Osteocyte (in vitro differentiated cells): ENCODE data around the gene SDSL. TPM values are rescaled to one million over a fixed set of nuclear protein-coding genes. Genes with fewer than 3 reads are reported as not detected.

Source experiments
- DNase-seq: peaks from one replicate; pipeline ENCODE4 v3.0.0; 2021; ENCODE audit warnings: mixed read lengths; ENCODE audit not compliant: unreplicated experiment; ENCODE audit errors: extremely low spot score
- H3K27ac Mint-ChIP-seq: one replicate; pipeline ENCODE4 v1.8.0; 2021; ENCODE audit warnings: mild to moderate bottlenecking, mixed read lengths; ENCODE audit not compliant: unreplicated experiment
- H3K27me3 Mint-ChIP-seq: one replicate; pipeline ENCODE4 v1.8.0; 2021; ENCODE audit warnings: mixed read lengths; ENCODE audit not compliant: unreplicated experiment
- H3K36me3 Mint-ChIP-seq: one replicate; pipeline ENCODE4 v1.8.0; 2021; ENCODE audit warnings: mixed read lengths; ENCODE audit not compliant: unreplicated experiment
- H3K4me1 Mint-ChIP-seq: one replicate; pipeline ENCODE4 v1.8.0; 2021; ENCODE audit warnings: mixed read lengths; ENCODE audit not compliant: unreplicated experiment
- H3K4me3 Mint-ChIP-seq: one replicate; pipeline ENCODE4 v1.8.0; 2021; ENCODE audit warnings: mild to moderate bottlenecking, moderate library complexity, mixed read lengths; ENCODE audit not compliant: unreplicated experiment
- H3K9me3 Mint-ChIP-seq: one replicate; pipeline ENCODE4 v1.8.0; 2021; ENCODE audit warnings: mixed read lengths; ENCODE audit not compliant: unreplicated experiment
- total RNA-seq: library from RNA; stranded (reverse); gene quantifications from 2 replicates; pipeline ENCODE4 v1.2.1, GENCODE V29; 2021
- TF ChIP-seq, protein P1 (sequence below): fragments of 200-600 bp; sonication (generic); IDR thresholded peaks from 2 replicates; pipeline ENCODE4 v1.5.0; 2021; ENCODE audit warnings: antibody characterized with exemption, mild to moderate bottlenecking, moderate library complexity

Gene SDSL
- total RNA-seq, 1 donor from 2014 or later: 6.2 TPM

DNA sequence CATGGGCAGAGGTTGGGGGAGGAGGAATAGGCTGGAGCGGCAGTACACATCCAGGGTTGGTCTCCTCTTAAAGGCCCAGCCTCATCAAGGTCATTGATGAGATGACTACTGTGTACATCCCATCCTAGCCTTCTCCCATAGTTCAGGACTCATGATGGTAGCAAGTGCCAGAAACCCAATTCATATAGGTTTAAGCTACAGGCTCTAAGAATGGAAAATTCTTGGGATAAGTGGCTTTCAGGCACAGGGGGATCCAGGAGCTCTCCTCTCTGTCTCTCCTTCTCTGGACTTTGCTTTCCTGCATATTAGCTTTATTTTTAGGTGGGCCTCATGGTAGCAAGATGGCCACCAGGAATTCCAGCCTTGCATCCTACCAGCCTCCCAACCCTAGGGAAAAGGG lies 6.3 kb downstream of the SDSL start:
- Mint-ChIP-seq H3K4me3 (no peak overlapping the region), H3K27me3 (no peaks in the 10 kb centered on the region), H3K27ac (no peak overlapping the region), H3K36me3 (no peaks in the 10 kb centered on the region), H3K4me1 (peaks cover 2% of the 10 kb centered on the region), H3K9me3 (no peaks in the 10 kb centered on the region)
- TF ChIP-seq, protein P1, sequence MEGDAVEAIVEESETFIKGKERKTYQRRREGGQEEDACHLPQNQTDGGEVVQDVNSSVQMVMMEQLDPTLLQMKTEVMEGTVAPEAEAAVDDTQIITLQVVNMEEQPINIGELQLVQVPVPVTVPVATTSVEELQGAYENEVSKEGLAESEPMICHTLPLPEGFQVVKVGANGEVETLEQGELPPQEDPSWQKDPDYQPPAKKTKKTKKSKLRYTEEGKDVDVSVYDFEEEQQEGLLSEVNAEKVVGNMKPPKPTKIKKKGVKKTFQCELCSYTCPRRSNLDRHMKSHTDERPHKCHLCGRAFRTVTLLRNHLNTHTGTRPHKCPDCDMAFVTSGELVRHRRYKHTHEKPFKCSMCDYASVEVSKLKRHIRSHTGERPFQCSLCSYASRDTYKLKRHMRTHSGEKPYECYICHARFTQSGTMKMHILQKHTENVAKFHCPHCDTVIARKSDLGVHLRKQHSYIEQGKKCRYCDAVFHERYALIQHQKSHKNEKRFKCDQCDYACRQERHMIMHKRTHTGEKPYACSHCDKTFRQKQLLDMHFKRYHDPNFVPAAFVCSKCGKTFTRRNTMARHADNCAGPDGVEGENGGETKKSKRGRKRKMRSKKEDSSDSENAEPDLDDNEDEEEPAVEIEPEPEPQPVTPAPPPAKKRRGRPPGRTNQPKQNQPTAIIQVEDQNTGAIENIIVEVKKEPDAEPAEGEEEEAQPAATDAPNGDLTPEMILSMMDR: no peak
- no peak for DNase-seq

DNA sequence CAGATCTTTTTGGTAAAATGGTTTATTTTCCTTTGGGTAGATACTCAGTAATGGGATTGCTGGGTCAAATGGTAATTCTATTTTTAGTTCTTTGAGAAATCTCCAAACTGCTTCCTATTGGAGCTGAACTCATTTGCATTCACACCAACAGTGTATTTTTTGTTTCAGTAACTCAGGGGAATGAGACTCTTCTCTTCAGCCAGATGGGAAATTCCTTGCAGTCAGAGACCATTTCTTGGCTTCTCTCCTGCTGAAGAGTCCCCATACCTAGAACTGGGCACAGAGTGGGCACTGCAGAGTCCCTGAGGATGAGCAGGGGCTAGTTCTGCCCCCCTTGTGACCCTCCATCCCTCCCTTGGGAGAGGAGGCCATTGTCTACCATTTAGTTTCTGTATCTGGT lies 10.8 kb downstream of the SDSL start:
- Mint-ChIP-seq H3K36me3 (no peaks in the 10 kb centered on the region), H3K27ac (no peak overlapping the region), H3K9me3 (no peaks in the 10 kb centered on the region), H3K4me3 (no peak overlapping the region), H3K4me1 (no peaks in the 10 kb centered on the region), H3K27me3 (no peaks in the 10 kb centered on the region)
- TF ChIP-seq, protein P1: no peak
- DNase-seq: no peak

DNA sequence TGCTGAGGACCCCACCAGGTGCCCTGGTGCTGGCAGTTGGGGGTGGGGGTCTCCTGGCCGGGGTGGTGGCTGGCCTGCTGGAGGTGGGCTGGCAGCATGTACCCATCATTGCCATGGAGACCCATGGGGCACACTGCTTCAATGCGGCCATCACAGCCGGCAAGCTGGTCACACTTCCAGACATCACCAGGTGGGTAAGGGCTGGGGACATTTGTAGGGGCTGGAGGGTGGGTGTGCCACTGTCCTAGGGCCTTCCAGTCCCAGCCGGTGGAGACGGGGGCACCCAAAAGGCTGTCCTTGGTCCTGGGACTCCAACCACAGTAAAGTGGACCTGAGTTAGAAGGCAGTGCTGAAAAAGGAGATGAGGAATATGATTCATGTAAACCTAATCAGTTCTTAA lies 13.2 kb downstream of the SDSL start:
- H3K4me3 Mint-ChIP-seq: no peak overlapping the region
- H3K9me3 Mint-ChIP-seq: no peaks in the 10 kb centered on the region
- no peaks in the 10 kb centered on the region for H3K4me1 Mint-ChIP-seq
- TF ChIP-seq, protein P1: no peak
- no peak overlapping the region for H3K27ac Mint-ChIP-seq
- H3K36me3 Mint-ChIP-seq: no peaks in the 10 kb centered on the region
- no peak for DNase-seq
- peaks cover 6% of the 10 kb centered on the region for H3K27me3 Mint-ChIP-seq

DNA sequence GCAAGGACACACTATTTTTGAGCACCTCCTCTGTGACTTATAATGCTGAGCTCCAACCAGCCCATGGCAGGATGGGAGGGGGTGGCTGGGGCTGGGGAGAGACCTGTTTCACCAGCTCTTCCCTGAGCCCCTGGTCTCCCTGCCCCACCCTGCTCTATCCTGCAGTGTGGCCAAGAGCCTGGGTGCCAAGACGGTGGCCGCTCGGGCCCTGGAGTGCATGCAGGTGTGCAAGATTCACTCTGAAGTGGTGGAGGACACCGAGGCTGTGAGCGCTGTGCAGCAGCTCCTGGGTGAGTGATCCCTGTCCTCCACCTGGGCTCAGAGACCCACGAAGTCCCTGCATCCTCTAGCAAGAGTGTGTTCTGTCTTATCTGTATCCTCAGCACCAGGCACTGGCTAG lies 14.4 kb downstream of the SDSL start:
- Mint-ChIP-seq H3K4me1 (no peaks in the 10 kb centered on the region), H3K36me3 (no peaks in the 10 kb centered on the region), H3K27ac (no peak overlapping the region), H3K4me3 (no peak overlapping the region), H3K27me3 (peaks cover 14% of the 10 kb centered on the region), H3K9me3 (no peaks in the 10 kb centered on the region)
- TF ChIP-seq, protein P1: no peak
- DNase-seq: no peak

DNA sequence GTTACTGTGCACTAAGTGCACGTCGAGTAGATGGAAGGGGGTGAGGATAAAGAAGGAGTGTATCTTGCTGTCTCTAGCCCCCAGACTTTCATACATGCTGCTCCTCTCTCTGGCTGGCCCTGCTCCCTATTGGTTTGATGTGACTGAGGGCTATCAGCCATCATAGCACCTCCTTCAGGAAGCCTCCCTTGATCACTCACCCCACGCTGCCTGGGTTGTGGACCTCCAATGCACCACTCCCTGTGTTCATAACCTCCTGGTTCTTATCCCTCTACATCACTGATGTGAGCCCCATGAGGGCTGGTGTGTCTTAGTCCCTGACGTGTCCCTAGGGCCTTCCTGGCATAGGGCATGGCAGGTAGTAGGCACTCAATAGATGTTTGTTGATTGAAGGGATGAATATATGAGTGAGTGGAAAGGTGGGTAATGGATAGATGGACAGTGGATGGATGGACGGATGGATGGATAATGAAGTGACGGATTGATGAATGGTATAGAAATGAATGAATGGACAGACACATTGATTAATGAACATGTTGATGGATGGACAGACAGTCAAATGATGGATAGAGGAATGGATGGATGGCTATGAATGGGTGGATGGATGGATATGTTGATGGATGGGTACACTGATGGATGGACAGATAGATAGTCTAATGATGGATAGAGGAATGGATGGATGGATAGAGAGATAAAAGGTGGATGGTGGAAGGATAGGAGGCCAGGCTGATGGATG lies 15.0 kb downstream of the SDSL start:
- TF ChIP-seq, protein P1: no peak
- Mint-ChIP-seq H3K36me3 (no peaks in the 10 kb centered on the region), H3K4me1 (no peaks in the 10 kb centered on the region), H3K9me3 (no peaks in the 10 kb centered on the region), H3K27ac (no peak overlapping the region), H3K27me3 (peaks cover 18% of the 10 kb centered on the region), H3K4me3 (no peak overlapping the region)
- no peak for DNase-seq
